GM12891 (cell line): ENCODE results near the gene ST3GAL3.

Experiments
- POLR2A ChIP-seq: IDR thresholded peaks from 2 replicates; pipeline ENCODE4 v1.6.1; 2011; ENCODE audit warnings: low read depth, low read length, control low read depth
- POLR2AphosphoS5 ChIP-seq: IDR thresholded peaks from 2 replicates; pipeline ENCODE4 v1.6.1; 2011; ENCODE audit warnings: low read depth, low read length, control low read depth

GRCh38 chr1:43957407-43958040 is 250.2 kb downstream of the ST3GAL3 start:
- TF ChIP-seq POLR2A (no peak), POLR2AphosphoS5 (no peak)
